HG02852 (cell line): ENCODE data around the gene IPO7.
"Not testable (repeated sequence)": the region's sequence is repeated elsewhere in the genome, so short reads cannot be mapped to it uniquely, and the experiment has no call there.

Source experiments
- ATAC-seq: cut with Tn5 transposase; IDR thresholded peaks from one replicate; pipeline ENCODE4 v1.9.1; 2021; ENCODE audit warnings: mild to moderate bottlenecking, moderate library complexity; ENCODE audit not compliant: unreplicated experiment

The IPO7 gene

GRCh38 chr11:9397746-9398680, 13.6 kb downstream of the IPO7 start:
- no peak for ATAC-seq

- ATAC-seq = no peak
Measured at GRCh38 chr11:9399466-9399865, 15.0 kb downstream of the IPO7 start.

GRCh38 chr11:9401884-9402283, 17.4 kb downstream of the IPO7 start:
- ATAC-seq = not testable (repeated sequence)

- ATAC-seq = no peak
Measured at GRCh38 chr11:9428706-9429105, 44.3 kb downstream of the IPO7 start.

GRCh38 chr11:9438611-9439010, 54.2 kb downstream of the IPO7 start:
- ATAC-seq = no peak

GRCh38 chr11:9446230-9446629, 61.8 kb downstream of the IPO7 start:
- no peak for ATAC-seq

GRCh38 chr11:9448576-9449352, 64.3 kb downstream of the IPO7 start:
- no peak for ATAC-seq

- not testable (repeated sequence) for ATAC-seq
Measured at GRCh38 chr11:9452023-9452422, 67.6 kb downstream of the IPO7 start.

GRCh38 chr11:9455722-9456121, 71.3 kb downstream of the IPO7 start:
- ATAC-seq = no peak

GRCh38 chr11:9459667-9460321, 75.3 kb downstream of the IPO7 start:
- no peak for ATAC-seq

GRCh38 chr11:9460322-9461062, 76.0 kb downstream of the IPO7 start, which contains the start of gene ZNF143:
TSS of gene ZNF143 (plus strand) at chr11:9461012. CDS start at chr11:9471309, 10,297 bp downstream.
- ATAC-seq = peak; percentile 85

GRCh38 chr11:9461063-9461759, 76.8 kb downstream of the IPO7 start:
- ATAC-seq = peak; percentile 54

GRCh38 chr11:9461760-9462134, 77.3 kb downstream of the IPO7 start:
- ATAC-seq = no peak

GRCh38 chr11:9462172-9462799, 77.8 kb downstream of the IPO7 start:
- ATAC-seq = no peak

GRCh38 chr11:9462806-9463537, 78.5 kb downstream of the IPO7 start:
- no peak for ATAC-seq

- no peak for ATAC-seq
Measured at GRCh38 chr11:9470765-9471164, 86.3 kb downstream of the IPO7 start.

GRCh38 chr11:9473408-9473807, 89.0 kb downstream of the IPO7 start:
- ATAC-seq = no peak

- ATAC-seq = no peak
Measured at GRCh38 chr11:9479899-9480298, 95.4 kb downstream of the IPO7 start.
